ENCODE data around the gene SUB1.
"Not testable (repeated sequence)": the region's sequence is repeated elsewhere in the genome, so short reads cannot be mapped to it uniquely, and the experiment has no call there.

The SUB1 gene

DNA sequence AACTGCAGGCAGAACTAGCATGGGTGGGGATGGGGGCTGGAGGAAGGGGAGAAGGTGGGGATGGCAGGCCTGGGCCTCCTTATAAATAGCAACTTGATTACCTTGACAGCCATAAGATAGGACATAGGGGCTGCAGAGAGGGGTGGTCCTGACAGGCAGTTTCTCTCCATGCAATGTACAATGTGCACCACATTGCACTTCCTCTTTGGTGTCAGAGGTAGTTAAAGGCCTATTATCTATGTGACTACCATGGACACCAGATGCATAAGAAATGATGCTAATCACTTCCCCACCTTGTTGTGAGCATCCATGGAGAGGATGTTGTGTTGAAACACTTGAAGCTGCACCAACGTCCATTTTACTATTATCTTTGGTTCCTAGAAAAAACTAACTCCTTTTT, 20.2 kb upstream of the SUB1 start:
- Histone ChIP-seq H3K27ac (ENCODE audit: low read depth in 2 of 2, low read length in 2 of 2) (no peak overlapping the region), H3K9me3 (ENCODE audit: control insufficient read depth in 2 of 2, low read length in 2 of 2) (no peaks in the 10 kb centered on the region), H3K4me1 (ENCODE audit: control insufficient read depth in 2 of 2, insufficient read depth in 2 of 2, low read length in 2 of 2) (no peaks in the 10 kb centered on the region), H3K4me3 (ENCODE audit: low read length in 2 of 2) (no peak overlapping the region), H3K27me3 (ENCODE audit: control insufficient read depth in 2 of 2, insufficient read depth in 2 of 2, low read length in 2 of 2) (no peaks in the 10 kb centered on the region), H3K36me3 (ENCODE audit: control insufficient read depth in 2 of 2, insufficient read depth in 2 of 2, low read length in 2 of 2) (no peaks in the 10 kb centered on the region), H3K9ac (ENCODE audit: low read depth in 1 of 2, low read length in 2 of 2) (no peak overlapping the region)

DNA sequence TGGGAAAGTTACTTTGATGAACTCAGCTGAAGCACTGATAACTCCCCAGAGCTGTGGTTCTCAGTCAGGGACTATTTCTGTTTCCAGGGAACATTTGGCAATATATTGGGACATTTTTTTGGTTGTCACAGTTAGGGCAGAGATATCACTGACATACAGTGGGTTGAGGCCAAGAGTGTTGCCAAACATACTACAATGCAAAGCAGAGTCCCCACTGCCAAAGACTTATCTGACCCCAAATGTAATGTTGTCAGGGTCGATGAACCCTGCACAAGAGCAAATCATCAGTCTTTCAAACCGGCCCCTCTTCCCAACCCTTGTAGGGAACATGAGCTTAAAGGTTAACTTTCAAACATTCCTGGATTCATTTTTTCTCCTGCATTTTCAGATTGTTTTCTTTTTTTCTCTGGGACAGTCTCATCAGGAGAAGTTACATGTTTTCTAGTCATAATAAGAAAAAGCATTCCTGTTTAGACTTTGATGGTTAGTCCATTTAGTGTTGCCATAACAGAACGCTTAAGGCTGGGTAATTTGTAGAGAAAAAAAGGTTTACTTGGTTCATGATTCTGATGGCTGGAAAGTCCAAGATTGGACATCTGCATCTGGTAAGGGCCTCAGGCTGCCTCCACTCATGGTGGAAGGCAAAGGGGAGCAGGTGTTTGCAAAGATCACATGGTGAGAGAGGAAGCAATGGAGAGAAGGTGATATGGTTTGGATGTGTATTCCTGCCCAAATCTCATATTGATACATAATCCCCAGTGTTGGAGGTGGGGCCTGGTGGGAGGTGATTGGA, 18.8 kb upstream of the SUB1 start:
- Histone ChIP-seq H3K9me3 (ENCODE audit: control insufficient read depth in 2 of 2, low read length in 2 of 2) (no peaks in the 10 kb centered on the region), H3K27me3 (ENCODE audit: control insufficient read depth in 2 of 2, insufficient read depth in 2 of 2, low read length in 2 of 2) (no peaks in the 10 kb centered on the region), H3K9ac (ENCODE audit: low read depth in 1 of 2, low read length in 2 of 2) (no peak overlapping the region), H3K36me3 (ENCODE audit: control insufficient read depth in 2 of 2, insufficient read depth in 2 of 2, low read length in 2 of 2) (no peaks in the 10 kb centered on the region), H3K27ac (ENCODE audit: low read depth in 2 of 2, low read length in 2 of 2) (no peak overlapping the region), H3K4me3 (ENCODE audit: low read length in 2 of 2) (no peak overlapping the region), H3K4me1 (ENCODE audit: control insufficient read depth in 2 of 2, insufficient read depth in 2 of 2, low read length in 2 of 2) (no peaks in the 10 kb centered on the region)

DNA sequence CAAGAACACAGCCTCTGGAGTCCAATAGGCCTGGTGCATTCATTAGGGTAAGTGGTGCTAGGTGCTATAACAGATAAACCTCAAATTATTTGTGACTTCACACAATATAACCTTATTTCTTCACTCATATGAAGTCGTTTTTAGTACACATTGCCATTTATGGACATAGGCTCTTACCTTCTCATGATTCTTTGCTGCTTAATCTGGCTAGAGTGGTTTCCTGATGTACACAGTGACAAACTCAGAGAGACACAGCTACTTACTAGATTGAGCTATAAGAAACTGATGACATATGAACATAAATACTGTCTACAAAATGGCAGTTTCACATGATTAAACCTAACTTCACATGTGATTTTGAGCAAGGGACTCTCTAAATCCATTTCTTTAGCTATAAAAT, 14.2 kb upstream of the SUB1 start:
- H3K36me3 ChIP-seq (ENCODE audit: control insufficient read depth in 2 of 2, insufficient read depth in 2 of 2, low read length in 2 of 2): no peaks in the 10 kb centered on the region
- H3K4me1 ChIP-seq (ENCODE audit: control insufficient read depth in 2 of 2, insufficient read depth in 2 of 2, low read length in 2 of 2): no peaks in the 10 kb centered on the region
- H3K4me3 ChIP-seq (ENCODE audit: low read length in 2 of 2): no peak overlapping the region
- H3K27me3 ChIP-seq (ENCODE audit: control insufficient read depth in 2 of 2, insufficient read depth in 2 of 2, low read length in 2 of 2): no peaks in the 10 kb centered on the region
- no peak overlapping the region for H3K9ac ChIP-seq (ENCODE audit: low read depth in 1 of 2, low read length in 2 of 2)
- H3K27ac ChIP-seq (ENCODE audit: low read depth in 2 of 2, low read length in 2 of 2): no peak overlapping the region
- no peaks in the 10 kb centered on the region for H3K9me3 ChIP-seq (ENCODE audit: control insufficient read depth in 2 of 2, low read length in 2 of 2)

DNA sequence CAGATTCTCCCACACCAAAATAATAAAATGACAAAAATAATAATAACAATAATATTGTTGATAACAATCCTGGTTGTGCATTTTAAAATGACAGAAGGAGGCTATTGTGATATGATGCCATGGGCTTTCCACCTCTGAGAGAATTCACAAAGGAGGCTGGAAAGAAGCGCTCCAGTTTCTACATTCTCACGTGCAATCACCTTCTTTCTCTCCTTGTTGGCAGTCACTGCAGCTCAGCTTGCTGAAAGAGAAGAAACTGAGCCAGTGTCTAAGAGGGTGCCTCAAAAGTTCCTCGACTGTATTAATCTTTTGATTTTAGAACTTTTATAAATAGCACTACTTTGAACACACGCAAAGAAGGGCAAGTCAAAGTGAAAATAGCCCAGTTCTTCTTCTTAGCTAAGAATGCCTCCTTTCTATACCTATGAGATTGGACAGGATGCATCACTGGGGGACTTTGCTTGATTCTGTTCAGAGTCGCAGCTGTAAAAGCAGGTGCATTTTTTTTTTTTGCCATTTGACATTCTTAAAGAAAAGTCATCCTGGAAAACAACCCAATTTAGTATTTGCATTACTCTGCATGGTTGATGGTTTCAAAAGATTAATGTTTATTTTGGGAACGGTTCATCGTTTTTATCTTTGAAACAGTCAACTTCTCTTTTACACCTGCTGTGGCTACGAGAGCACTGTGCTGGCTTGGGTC, 12.4 kb upstream of the SUB1 start:
- Histone ChIP-seq H3K9me3 (ENCODE audit: control insufficient read depth in 2 of 2, low read length in 2 of 2) (no peaks in the 10 kb centered on the region), H3K36me3 (ENCODE audit: control insufficient read depth in 2 of 2, insufficient read depth in 2 of 2, low read length in 2 of 2) (no peaks in the 10 kb centered on the region), H3K9ac (ENCODE audit: low read depth in 1 of 2, low read length in 2 of 2) (no peak overlapping the region), H3K27ac (ENCODE audit: low read depth in 2 of 2, low read length in 2 of 2) (no peak overlapping the region), H3K4me3 (ENCODE audit: low read length in 2 of 2) (no peak overlapping the region), H3K4me1 (ENCODE audit: control insufficient read depth in 2 of 2, insufficient read depth in 2 of 2, low read length in 2 of 2) (no peaks in the 10 kb centered on the region), H3K27me3 (ENCODE audit: control insufficient read depth in 2 of 2, insufficient read depth in 2 of 2, low read length in 2 of 2) (no peaks in the 10 kb centered on the region)

DNA sequence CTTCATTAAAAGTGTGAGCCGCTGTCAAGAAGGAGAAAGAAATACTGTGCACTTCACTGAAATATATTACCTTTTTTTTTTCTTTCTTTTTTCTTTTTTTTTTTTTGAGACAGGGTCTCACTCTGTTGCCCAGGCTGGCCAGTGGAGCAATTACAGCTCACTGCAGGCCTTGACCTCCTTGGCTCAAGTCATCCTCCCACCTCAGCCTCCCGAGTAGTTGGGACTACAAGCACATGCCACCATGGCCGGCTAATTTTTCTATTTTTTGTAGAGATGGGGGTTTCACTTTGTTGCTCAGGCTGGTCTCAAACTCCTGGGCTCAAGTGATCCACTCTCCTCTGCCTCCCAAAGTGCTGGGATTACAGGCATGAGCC, 11.9 kb upstream of the SUB1 start:
- not testable (repeated sequence) for H3K9me3 ChIP-seq (ENCODE audit: control insufficient read depth in 2 of 2, low read length in 2 of 2); H3K4me3 ChIP-seq (ENCODE audit: low read length in 2 of 2); H3K4me1 ChIP-seq (ENCODE audit: control insufficient read depth in 2 of 2, insufficient read depth in 2 of 2, low read length in 2 of 2); H3K27me3 ChIP-seq (ENCODE audit: control insufficient read depth in 2 of 2, insufficient read depth in 2 of 2, low read length in 2 of 2); H3K27ac ChIP-seq (ENCODE audit: low read depth in 2 of 2, low read length in 2 of 2); H3K9ac ChIP-seq (ENCODE audit: low read depth in 1 of 2, low read length in 2 of 2); H3K36me3 ChIP-seq (ENCODE audit: control insufficient read depth in 2 of 2, insufficient read depth in 2 of 2, low read length in 2 of 2)

DNA sequence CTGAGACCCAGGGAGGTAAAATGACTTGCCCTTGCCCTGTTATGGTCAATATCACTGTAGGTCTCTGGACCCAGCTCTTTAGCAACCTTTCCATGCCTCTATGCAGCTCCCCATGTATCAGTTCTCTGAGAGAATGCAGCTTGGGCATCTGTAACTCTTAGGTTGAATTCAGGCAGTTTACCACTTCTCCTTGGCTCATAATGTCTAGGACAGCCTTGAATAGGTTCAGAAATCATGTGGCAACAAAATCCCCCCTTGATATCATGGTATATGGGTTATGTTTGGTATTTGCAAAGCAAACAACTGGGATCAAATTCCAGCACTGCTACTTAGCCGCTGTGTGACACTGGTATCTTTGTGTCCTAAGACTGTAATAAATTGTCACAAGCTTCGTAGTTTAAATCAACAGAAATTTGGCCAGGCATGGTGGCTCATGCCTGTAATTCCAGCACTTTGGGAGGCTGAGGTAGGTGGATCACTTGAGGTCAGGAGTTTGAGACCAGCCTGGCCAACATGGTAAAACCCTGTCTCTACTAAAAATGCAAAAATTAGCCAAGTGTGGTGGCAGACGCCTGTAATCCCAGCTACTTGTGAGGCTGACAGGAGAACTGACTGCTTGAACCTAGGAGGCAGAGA, 10.7 kb upstream of the SUB1 start:
- H3K9ac ChIP-seq (ENCODE audit: low read depth in 1 of 2, low read length in 2 of 2): no peak overlapping the region
- H3K27me3 ChIP-seq (ENCODE audit: control insufficient read depth in 2 of 2, insufficient read depth in 2 of 2, low read length in 2 of 2): no peaks in the 10 kb centered on the region
- no peaks in the 10 kb centered on the region for H3K4me1 ChIP-seq (ENCODE audit: control insufficient read depth in 2 of 2, insufficient read depth in 2 of 2, low read length in 2 of 2)
- H3K4me3 ChIP-seq (ENCODE audit: low read length in 2 of 2): no peak overlapping the region
- no peaks in the 10 kb centered on the region for H3K9me3 ChIP-seq (ENCODE audit: control insufficient read depth in 2 of 2, low read length in 2 of 2)
- H3K36me3 ChIP-seq (ENCODE audit: control insufficient read depth in 2 of 2, insufficient read depth in 2 of 2, low read length in 2 of 2): no peaks in the 10 kb centered on the region
- H3K27ac ChIP-seq (ENCODE audit: low read depth in 2 of 2, low read length in 2 of 2): no peak overlapping the region

DNA sequence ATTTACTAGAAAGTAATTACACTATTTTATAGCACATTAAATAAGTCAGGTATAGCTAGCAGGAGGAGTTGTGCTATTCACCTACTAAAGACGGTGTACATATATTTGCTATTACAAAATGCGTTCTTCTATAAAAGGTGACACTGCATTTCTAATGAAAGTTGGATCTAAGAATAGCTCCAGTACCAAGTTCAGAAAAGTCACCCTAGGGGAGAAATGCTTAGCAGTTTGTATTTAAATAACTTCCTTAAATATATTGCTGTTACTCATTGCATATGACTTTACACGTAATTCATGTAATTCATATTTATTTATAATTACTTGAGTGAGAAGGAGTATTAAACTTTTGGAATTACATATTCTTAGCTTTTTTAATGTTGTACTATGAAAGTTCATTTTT, 7.0 kb upstream of the SUB1 start:
- no peaks in the 10 kb centered on the region for H3K36me3 ChIP-seq (ENCODE audit: control insufficient read depth in 2 of 2, insufficient read depth in 2 of 2, low read length in 2 of 2)
- H3K27me3 ChIP-seq (ENCODE audit: control insufficient read depth in 2 of 2, insufficient read depth in 2 of 2, low read length in 2 of 2): no peaks in the 10 kb centered on the region
- no peak overlapping the region for H3K4me3 ChIP-seq (ENCODE audit: low read length in 2 of 2)
- H3K9ac ChIP-seq (ENCODE audit: low read depth in 1 of 2, low read length in 2 of 2): no peak overlapping the region
- no peaks in the 10 kb centered on the region for H3K9me3 ChIP-seq (ENCODE audit: control insufficient read depth in 2 of 2, low read length in 2 of 2)
- H3K27ac ChIP-seq (ENCODE audit: low read depth in 2 of 2, low read length in 2 of 2): no peak overlapping the region
- H3K4me1 ChIP-seq (ENCODE audit: control insufficient read depth in 2 of 2, insufficient read depth in 2 of 2, low read length in 2 of 2): peaks cover 0 to 5% of the 10 kb centered on the region in 2 donors

DNA sequence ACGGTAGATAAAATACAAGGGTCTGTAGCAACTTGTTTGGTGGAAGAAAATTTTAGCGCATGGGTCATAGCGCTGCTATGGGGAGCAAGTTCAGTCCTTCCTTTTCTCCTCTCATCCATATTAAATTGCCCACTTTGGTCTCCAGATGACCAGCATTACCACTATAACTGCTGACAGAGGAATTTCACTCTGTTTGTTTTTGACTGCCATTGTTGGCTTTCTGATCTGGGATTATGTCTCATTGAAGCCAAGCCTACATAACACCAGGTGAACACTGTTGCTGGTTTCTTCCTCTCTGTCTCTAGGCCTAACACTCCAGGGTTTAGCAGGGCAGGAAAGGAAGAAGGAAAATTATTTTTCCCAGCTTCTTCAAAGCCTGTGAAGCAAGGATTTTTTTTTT, 6.6 kb upstream of the SUB1 start:
- Histone ChIP-seq H3K9ac (ENCODE audit: low read depth in 1 of 2, low read length in 2 of 2) (no peak overlapping the region), H3K27me3 (ENCODE audit: control insufficient read depth in 2 of 2, insufficient read depth in 2 of 2, low read length in 2 of 2) (no peaks in the 10 kb centered on the region), H3K9me3 (ENCODE audit: control insufficient read depth in 2 of 2, low read length in 2 of 2) (no peaks in the 10 kb centered on the region), H3K27ac (ENCODE audit: low read depth in 2 of 2, low read length in 2 of 2) (no peak overlapping the region), H3K4me1 (ENCODE audit: control insufficient read depth in 2 of 2, insufficient read depth in 2 of 2, low read length in 2 of 2) (peaks cover 0 to 5% of the 10 kb centered on the region in 2 donors), H3K4me3 (ENCODE audit: low read length in 2 of 2) (no peak overlapping the region), H3K36me3 (ENCODE audit: control insufficient read depth in 2 of 2, insufficient read depth in 2 of 2, low read length in 2 of 2) (no peaks in the 10 kb centered on the region)

DNA sequence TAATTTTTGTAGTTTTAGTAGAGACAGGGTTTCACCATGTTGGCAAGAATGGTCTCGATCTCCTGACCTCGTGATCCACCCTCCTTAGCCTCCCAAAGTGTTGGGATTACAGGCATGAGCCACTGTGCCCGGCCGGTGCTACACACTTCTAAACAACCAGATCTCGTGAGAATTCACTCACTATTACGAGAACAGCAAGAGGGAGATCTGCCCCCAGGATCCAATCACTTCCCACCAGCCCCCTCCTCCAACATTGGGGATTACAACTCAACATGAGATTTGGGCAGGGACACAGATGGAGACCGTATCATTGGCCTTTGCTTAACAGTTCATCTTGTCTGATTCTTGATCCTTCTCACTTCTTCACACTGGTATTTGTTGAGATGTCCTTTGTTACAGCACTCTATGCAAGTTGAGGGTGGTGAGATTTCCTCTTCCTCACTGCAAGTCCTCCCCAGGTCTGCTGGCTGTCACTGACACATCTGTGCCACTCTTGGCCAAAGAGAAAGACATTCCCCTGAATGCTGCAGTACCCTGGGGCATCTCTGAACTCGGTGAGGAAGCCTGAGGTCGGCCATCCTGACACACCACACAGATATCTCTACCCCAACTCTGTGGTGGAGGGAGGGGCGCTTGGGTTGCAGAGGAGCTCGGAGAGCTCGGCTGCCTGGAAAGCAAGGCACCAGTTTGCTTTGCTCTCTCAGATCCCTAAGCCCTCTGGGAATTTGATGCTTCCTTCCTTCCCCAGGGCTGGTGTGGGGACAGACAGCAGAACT, 4.2 kb upstream of the SUB1 start:
- Histone ChIP-seq H3K9ac (ENCODE audit: low read depth in 1 of 2, low read length in 2 of 2) (no peak overlapping the region), H3K27me3 (ENCODE audit: control insufficient read depth in 2 of 2, insufficient read depth in 2 of 2, low read length in 2 of 2) (no peaks in the 10 kb centered on the region), H3K27ac (ENCODE audit: low read depth in 2 of 2, low read length in 2 of 2) (no peak overlapping the region), H3K4me1 (ENCODE audit: control insufficient read depth in 2 of 2, insufficient read depth in 2 of 2, low read length in 2 of 2) (peaks cover 4 to 7% of the 10 kb centered on the region in 2 donors), H3K36me3 (ENCODE audit: control insufficient read depth in 2 of 2, insufficient read depth in 2 of 2, low read length in 2 of 2) (no peaks in the 10 kb centered on the region), H3K9me3 (ENCODE audit: control insufficient read depth in 2 of 2, low read length in 2 of 2) (peaks cover 0 to 4% of the 10 kb centered on the region in 2 donors), H3K4me3 (ENCODE audit: low read length in 2 of 2) (no peak overlapping the region)

Data from mucosa of rectum (tissue), 2 donors.